HG02798 (cell line): ENCODE data around the gene METTL22.
"Not testable (repeated sequence)": the region's sequence is repeated elsewhere in the genome, so short reads cannot be mapped to it uniquely, and the experiment has no call there.

ENCODE experiments used
- ATAC-seq: cut with Tn5 transposase; IDR thresholded peaks from one replicate; pipeline ENCODE4 v1.9.1; 2021; ENCODE audit warnings: mild to moderate bottlenecking; ENCODE audit not compliant: unreplicated experiment, poor library complexity

Gene METTL22

DNA sequence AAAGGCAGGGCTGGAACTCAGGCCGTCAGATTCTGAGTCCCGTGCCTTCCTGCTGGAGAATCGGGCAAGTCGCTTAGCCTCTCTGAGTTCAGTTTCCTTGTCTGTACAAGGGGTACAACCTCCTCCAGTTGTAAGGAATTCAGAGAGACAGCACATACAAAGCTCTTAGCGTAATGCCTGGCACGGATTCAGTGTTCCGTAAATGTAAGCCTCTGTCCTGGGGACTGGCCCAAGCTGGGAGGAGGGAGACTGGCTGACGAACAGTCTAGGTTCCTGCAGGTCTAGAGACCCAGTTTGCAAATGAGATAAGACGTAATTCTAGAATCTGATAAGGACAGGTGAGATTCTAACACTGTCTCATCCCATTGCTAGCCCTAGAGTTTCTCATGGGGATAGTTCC, 9.9 kb downstream of the METTL22 start:
- ATAC-seq, result no peak

DNA sequence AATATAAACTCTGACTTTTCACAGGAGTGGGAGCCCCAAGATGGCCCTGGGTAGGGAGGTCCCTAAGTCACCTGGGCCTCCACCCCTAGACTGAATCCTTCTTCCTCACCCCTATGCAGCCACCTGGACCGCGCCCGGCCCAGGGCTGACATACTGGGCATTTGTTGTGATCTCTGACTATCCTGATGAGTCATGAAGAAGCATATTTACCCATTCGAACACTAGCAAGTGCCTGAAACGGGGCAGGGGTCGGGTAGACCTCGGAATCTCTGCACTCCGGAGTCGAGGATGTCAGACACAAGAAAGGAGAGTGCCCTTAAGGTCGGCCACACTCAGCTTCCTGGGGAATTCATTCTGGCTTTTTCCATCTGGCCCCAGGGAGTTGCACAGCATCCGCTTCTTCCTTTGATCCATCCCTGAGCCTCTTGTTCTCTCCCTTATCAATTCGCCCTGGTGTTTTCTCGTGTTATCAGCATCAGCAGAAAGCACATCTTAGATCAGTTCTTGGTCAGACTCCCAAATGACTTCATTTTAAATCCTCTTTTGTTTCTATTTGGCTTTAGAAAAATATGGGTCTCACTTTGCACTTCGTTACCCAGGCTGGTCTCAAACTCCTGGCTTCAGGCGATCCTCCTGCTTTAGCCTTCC, 10.4 kb downstream of the METTL22 start:
- ATAC-seq, result no peak

DNA sequence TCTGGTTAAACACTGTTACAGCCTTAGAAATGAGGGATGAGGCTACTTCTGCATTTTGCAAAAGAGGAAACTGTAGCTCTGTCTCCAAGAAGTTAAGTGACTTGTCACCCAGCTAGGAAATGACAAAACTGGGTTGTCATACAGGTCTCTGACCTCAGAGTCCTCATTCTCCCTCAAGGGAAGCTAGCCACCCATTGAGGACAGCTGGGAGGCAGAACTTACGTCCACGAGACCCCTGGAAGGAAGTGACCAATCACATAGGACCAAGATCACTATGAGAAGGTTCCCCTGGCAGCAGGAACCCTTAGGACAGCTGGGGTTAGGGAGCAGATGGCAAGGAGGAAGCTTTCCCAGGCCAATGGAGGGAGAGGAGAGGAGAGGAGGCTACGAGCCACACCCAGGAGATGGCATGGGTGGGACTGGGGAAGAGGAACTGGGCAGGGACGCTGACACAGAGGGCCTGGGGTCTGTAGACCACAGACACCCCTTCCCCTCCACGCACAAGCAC, 11.2 kb downstream of the METTL22 start:
- ATAC-seq, result no peak

DNA sequence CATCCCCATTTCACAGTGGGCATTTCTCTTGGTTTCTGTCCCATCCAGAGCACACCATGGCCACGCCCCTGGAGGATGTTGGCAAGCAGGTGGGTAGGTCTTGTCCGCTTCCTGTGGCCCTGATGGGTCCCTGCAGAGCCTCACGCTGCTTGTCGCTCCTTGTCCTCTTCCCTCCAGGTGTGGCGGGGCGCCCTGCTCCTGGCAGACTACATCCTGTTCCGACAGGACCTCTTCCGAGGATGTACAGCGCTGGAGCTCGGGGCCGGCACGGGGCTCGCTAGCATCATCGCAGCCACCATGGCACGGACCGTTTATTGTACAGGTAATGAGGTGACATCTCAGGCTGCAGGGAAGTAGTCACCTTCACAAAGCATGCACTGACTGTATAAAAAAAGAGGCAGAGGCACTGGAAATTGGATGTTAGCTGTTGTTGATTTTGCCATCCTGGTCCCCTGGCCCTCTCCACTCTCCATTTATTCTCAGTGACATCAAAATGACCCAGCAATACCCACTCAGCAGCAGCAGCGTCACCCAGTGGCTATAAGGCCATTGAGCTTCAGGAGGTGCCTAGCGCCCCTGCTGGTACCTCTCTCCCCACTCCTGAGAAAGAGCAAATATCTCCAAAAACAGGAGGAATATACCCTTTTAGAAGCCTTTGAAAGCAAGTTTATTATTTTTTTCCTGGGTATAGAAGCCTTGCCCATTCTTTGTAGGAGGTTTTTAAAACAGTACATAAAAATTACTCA, 13.7 kb downstream of the METTL22 start:
- ATAC-seq, result no peak

DNA sequence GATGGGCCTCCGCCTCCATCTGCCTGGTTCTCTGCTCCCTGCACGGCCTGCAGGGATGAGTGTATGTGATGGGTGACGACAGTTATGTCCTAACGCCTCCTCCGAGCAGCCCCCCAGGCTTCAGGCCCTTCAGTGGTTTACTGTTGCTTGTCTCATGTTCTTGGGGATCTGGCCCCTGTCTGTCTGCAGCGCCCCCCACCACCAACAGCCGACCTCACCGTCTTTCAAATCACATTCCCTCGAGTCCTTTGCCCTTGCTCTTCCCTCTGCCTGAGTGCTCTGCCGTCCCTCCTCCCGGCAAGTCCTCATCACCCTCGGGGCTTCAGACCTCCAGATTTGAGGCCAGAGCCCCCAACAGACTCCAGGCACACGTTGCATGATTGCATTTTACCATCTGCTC, 18.2 kb downstream of the METTL22 start:
- no peak for ATAC-seq

DNA sequence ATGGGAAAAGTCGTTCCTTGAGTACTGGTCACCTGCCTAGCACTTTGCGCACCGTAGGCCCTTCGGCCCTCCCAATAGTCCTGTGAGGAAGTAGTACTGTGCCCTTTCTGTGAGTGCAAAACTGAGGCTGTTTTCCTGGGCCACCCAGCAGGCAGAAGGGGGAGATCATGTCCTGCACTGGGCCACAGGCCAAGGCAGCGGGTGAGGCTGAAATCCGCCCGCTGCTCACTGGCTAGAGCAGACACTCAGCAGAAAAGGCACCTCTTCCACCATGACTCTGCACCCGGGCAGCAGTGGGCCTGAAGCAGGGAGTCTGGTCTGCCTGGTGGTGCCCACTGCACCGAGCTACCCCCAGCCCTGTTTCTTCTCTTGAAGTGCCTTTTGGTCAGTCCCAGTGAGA, 20.2 kb downstream of the METTL22 start:
- no peak for ATAC-seq

DNA sequence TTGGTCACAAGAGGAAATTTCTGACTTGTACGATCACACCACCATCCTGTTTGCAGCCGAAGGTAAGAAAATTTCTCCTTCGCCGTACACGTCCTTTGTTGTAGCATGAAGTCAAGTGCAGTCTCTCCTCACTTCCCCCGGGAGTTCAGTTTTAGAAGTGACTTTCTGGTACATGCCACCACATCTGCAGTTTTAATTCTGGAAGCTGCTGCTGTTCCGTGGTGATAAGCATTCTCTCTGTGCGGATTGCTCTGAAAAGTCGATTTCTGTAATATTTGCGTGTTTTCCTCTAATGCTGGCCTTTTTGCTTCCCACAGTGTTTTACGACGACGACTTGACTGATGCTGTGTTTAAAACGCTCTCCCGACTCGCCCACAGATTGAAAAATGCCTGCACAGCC, 20.6 kb downstream of the METTL22 start:
- ATAC-seq, result no peak

DNA sequence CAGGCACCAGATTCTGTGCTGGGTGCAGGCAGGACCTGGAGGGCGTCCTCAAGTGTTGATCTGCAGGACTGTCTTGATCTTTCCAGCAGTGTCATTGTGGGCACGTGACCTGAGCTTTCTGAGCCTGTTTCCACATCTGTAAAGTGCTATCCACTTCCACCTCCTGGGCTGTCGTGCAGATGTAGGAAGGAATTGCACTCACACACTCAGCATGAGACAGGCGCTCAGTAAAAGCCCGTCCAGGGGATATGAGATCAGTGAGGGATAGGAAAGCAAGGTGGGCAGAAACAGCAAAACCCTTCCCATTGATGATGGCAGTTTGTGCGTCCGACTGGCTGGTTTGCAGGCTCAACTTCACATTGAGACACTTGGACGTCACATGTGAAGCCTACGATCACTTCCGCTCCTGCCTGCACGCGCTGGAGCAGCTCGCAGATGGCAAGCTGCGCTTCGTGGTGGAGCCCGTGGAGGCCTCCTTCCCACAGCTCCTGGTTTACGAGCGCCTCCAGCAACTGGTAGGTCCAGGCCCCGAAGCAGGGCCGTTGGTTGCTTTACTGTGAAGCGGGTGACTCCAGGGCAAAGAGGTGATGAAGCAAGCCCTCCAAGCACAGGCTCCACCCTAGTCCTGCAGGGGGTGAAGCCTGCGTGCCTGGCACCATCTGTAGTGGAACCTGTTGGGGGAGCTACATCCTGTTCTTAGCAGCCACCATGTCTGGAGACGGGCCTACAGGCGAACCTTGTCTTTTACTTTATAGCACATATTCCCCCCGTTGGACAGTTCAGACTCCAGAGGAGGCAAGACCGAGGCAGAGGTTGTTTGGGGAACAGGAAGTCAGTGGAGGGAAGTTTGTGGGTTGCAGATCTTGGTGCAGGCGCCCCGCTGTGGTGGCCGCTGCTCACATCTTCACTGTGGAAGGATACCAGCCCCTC, 23.0 kb downstream of the METTL22 start:
- ATAC-seq, result no peak

DNA sequence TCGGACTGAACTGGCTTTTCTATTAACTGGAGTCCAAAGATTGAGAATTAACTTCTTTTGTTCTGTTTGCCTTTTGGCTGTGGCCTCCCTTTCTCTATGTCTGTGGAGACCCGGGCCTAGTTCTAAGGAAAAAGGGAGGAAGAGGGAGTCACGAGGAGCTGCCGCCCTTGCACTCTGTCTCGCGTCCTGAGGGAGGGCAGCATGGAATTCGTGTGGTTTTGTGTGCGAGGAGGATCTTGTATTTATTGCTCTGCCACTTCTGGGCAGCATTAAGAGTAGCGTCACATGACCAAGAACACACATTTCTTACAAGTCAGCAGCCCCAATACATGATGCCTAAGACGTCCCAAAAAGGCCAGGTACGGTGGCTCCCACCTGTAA, 23.6 kb downstream of the METTL22 start:
- no peak for ATAC-seq

DNA sequence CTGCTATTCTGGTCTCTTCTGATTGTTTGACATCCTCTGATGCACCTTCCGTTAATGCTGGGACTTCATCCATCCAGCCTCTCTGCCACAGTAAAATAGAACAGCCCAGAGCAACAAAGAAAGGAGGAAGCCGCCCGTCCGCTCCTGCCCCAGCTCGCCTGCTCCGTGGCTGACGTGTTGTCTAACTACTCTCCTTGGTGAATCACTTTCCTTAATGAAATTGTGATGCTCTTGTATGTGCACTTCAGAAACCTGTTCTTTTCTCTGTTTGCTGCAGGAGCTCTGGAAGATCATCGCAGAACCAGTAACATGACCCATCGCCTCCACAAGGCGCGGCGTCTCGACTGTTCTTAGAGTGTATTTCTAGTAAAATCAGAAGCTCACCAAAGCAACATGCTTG, 24.3 kb downstream of the METTL22 start:
- no peak for ATAC-seq

DNA sequence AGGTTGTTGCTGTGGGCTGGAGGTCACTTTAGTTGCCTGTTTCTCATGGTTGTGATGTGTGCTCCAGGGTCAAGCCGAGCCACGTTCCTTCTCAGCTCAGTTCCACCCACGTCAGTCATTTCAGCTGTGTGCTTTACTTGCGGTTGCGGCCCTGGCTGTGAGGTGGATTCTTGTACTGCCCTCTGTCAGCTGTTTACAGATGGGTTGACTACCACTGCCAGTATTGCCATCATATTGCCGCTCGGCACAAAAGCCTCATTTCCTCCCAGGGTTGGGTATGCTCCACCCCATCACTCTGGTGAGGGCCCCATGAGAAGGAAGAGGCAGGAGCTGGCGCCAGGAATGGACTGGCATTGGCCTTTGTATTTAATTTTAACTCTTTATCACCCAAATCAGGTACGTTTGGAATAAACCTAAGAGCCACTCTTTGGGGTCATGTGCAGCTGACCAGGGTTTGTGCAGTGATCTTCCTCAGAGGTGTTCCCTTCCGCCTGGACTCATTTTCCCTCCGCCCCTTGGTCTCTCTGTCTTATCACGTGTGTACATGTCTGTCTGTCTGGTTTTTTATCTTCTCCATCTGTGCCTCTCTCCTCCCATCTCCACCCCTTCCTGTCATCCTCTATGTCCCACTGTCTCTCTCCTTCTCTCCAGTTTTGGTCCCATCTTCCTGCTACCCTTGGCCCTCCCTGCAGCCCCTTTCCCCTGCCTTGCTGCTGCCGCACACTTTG, 25.0 kb downstream of the METTL22 start:
- no peak for ATAC-seq

DNA sequence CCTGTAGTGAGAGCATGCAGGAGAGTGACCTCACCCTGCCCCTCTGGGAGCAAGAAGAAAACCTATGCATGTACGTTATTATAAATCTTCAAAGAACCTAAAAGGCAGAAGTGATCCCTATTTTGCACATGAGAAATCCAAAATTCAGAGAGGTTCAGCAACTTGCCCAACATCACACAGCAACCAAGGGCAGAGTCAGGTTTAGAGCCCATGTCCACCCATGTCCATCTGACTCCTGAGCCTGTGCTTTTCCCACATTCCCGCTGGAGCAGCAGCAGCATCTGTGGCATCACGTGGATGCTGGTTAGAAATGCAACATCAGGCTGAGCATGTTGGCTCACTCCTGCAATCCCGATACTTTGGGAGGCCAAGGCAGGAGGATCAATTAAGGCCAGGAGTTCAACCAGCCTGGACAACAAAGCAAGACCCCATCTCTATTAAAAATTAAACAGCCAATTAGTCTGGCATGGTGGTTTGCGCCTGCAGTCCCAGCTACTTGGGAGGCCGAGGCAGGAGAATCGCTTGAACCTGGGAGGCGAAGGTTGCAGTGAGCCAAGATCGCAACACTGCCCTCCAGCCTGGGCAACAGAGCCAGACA, 26.3 kb downstream of the METTL22 start:
- no peak for ATAC-seq

DNA sequence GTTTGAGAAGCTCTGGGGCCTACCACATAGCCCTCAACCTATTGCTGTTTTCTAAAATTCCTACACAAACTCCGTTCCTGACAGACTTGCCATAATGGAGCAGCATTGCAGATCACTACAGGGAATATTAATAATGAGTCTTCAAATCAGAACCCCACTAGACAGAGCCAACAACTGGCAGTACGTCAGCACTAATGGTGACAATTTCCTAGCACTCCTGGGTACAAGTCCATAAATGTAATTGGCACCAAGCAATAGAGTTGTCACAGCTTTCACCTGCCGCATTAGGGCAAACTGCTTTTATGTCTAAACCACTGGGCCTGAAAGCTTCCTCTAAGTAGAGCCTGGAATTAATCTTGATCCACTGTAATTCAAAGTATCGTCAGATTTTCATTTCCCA, 27.4 kb downstream of the METTL22 start:
- ATAC-seq, result no peak

DNA sequence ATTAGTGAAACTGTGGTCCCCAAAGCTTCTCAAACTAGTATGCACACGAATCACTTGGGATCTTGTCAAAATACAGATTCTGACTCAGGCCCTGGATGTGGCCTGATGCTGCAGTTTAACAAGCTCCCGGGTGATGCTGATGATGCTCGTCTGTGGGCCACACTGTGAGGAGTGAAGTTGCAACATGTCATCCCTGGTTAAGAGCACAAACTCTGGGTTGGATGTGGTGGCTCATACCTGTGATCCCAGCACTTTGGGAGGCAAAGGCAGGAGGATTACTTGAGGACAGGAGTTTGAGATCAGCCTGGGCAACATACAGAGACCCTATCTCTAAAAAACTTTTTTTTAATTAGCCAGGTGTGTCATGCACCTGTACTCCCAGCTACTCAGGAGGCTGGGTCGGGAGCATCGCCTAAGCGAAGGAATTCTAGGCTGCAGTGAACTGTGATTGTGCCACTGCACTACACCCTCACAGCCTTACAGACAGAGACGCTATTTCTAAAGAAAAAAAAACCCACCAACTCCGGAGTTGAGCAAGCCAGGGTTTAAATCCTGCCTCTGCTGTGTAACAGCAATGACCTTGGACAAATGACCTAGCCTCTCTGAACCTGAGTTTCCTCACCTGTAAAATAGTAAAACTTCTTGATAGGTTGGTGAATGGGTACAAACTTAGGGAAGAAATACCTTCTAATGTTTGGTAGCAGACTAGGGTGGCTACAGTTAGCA, 28.5 kb downstream of the METTL22 start:
- ATAC-seq, result no peak

DNA sequence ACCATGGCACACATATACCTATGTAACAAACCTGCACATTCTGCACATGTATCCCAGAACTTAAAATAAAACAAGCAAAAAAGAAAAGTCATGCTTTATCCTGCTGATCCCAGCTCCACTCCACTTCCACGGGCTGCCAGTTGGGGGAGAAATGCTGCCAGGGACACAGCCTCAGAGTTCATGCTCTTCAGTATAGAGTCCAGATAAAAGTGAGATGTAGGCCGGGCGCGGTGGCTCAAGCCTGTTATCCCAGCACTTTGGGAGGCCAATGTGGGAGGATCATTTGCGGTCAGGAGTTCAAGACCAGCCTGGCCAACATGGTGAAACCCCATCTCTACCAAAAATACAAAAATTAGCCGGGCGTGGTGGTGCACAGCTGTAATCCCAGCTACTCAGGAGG, 30.5 kb downstream of the METTL22 start:
- ATAC-seq, result not testable (repeated sequence)

DNA sequence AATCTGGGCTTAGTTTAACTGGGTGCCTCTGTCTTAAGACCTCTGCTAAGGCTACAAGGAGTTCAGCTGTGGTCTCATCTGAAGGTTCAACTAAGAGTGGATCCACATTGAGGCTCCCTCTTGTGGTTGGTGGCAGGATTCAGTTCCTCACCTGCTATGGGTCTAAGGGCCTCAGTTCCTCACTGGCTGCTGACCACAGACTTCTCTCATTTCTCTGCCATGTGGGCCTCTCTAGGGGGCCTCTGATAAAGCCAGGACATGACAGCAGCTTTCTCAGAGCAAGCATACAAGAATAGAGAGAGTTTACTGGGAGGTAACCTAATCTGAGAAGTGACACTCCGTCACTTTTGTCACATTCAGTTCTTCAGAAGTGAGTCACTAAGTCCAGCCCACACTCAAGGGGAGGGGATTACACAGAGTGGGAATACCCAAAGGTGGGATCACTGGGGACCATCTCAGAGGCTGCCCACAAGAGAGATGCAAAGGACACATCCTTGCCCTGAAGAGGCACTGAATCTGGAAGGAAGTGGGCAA, 33.8 kb downstream of the METTL22 start:
- peak; percentile 70 for ATAC-seq

DNA sequence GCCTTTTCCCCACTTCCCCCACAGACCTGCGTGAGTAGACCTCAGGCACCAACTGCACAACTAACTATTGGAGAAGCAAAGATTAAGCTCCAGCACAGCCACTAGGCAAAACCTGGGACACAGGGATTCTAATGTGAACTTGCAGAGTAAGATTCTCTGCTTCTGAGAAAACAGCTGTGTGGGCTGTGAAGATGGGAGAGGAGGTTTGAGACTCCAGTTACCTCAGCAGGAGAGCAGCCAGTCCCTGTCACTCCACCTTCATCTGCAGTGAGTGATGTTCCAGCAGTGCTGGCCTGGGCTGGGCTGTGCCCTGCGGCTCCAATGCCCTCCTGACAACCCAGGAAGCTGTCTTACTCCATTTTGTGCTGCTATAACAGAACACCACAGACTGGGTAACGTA, 34.9 kb downstream of the METTL22 start:
- ATAC-seq, result no peak

DNA sequence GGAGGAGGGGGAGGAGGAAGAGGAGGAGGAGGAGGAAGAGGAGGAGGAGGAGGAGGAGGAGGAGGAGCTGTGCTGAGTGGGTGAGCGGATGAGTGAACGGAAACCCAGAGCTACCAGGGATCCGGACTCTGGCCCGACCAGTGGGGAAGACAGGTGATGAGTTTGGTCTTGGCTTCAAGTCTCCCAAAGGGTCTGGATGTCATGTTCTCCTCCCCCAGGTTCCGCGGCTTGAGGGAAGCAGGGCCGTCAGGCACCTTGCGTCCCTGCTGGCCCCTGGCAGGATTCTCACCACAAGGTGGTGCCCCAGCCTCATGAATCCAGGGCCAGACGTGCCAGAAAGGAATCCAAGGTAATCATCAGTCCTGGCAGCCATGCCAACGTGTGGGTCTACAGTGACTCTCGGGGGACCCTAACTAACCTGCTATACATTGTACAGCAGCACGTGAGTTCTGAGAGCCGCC, 39.4 kb downstream of the METTL22 start:
- ATAC-seq, result peak; percentile 50

DNA sequence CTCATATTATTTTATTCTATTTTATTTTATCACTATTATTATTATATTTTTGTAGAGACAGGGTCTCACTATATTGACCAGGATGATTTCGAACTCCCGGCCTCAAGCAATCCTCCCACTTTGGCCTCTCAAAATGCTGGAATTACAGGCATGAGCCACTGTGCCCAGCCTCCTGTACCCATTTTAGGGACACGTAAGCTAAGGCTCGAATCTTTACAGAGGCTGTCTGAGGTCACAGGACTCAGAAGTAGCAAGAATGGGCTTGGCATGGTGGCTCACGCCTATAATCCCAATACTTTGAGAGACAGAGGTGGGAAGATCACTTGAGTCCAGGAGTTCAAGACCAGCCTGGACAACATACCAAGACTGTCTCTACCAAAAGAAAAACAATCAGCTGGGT, 40.2 kb downstream of the METTL22 start:
- no peak for ATAC-seq
